T-helper 9 cell (primary cell): Measurements from ENCODE around the gene SEPTIN6.
"Not testable (repeated sequence)": the region's sequence is repeated elsewhere in the genome, so short reads cannot be mapped to it uniquely, and the experiment has no call there.

Source experiments
- DNase-seq: peaks from one replicate; pipeline ENCODE4 v3.0.0-alpha.2; 2020

SEPTIN6 gene

DNA sequence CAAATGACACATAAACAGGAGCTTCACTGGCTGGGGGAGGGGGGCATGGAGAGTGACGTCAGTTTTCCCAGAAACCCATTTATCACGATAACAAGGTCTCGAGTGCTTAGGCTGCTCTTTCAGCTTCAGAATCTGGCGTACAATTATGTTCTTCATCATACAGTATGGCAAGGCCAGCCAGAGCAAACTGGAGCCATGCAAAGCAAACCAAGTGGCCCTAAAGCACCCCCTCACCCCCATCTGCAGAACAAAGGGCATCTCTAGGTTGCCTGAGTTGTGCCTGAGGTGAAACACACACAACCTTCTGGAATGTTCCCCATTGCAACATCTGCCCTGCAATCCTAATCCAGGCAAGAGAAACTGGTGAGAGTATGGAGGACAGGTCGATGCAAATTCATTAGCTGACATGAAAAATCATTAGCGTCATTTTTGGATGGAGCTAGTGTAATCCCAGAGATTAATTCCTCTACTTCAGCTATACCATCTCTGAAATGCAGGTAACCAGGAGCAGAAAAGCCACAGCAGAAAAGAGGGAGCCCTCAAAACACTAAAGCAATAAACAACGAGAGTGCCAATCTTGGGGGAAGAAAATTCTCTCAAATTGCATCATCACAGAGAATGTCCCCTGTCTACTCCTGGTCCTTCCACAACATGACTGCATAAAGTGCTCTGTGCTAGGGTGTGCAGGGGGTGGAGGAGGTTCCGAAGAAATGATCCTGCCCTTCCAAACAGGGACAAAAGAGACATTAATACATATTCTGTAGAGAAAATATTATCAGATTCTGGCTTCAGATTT lies 1.8 kb downstream of the SEPTIN6 start:
- DNase-seq = peak; percentile 32

GRCh38 chrX:119688911-119689321 lies 4.1 kb downstream of the SEPTIN6 start:
- DNase-seq = no peak

- DNase-seq = no peak
Measured at GRCh38 chrX:119687661-119688413, 5.1 kb downstream of the SEPTIN6 start.

DNA sequence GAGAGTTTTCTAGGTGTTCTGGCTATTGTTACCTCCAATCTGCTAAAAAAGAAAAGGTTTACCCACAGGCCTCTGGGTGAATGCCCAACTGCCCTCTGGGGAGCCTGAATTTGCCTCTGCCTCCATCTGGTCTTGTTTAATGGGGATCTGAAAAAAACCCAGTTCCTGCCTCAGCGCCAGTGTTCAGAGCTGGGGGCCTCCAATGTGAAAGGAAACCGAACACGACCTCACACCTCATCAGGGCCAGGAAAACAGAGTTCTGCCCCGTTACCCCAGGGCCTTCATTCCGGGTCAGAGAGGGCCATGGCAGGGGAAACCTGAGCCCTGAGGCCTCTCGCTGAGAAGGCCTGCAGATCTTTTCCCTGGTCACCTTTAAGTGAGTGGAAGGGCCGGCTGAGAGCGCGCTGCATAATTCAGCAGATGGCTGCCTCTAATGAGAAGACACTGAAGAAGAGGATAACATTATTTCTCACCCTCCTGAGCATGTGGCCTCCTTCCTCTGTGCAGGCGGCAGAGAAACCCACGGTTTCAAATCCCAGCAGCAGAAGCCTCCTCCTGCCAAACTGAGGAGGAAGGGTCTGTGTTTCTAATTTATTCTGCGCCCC lies 6.8 kb downstream of the SEPTIN6 start:
- no peak for DNase-seq

DNA sequence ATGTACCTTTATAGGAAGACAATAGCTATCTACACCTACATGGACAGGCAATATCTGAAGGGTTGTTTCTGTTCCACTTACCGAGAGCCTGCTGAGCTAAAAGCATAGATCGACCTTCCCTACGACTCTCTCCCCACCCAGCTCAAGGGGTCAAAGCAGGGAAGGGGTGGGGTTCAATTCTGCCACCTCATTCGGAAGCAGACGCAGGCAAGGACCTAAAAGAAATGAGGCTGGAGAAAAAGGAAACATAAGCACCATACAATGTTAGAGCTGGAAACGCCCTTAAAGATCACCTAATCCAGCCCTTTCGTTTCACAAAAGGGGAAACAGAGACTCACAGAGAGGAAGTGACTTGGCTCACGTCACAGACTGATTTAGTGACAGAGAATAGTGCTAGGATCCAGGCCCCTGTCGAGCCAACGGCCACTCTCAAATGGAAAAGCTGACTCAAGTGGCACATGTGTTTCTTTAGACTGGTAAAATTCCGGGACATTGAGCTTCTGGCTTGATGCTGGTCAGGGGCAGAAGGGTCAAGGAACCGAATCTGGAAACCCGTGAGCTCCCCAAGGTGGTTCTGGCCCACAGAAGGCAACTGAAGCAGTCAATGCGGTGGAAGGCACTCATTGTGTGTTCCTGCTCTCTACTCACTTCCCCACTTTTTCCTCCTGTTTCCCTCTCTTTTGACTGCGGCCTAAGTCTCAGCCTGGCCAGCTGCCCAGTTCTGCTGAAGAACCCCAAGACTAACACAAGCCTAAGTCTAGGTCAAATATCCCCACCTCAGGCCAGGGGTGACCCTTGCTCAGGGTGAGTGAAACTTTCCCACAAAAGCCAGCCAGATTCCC lies 7.5 kb downstream of the SEPTIN6 start:
- no peak for DNase-seq

- DNase-seq = no peak
Measured at GRCh38 chrX:119684916-119685224, 8.1 kb downstream of the SEPTIN6 start.

- DNase-seq = not testable (repeated sequence)
Measured at GRCh38 chrX:119684312-119684711, 8.7 kb downstream of the SEPTIN6 start.

GRCh38 chrX:119682019-119682989 lies 10.7 kb downstream of the SEPTIN6 start:
- DNase-seq = no peak

GRCh38 chrX:119677654-119677981 lies 15.3 kb downstream of the SEPTIN6 start:
- no peak for DNase-seq

DNA sequence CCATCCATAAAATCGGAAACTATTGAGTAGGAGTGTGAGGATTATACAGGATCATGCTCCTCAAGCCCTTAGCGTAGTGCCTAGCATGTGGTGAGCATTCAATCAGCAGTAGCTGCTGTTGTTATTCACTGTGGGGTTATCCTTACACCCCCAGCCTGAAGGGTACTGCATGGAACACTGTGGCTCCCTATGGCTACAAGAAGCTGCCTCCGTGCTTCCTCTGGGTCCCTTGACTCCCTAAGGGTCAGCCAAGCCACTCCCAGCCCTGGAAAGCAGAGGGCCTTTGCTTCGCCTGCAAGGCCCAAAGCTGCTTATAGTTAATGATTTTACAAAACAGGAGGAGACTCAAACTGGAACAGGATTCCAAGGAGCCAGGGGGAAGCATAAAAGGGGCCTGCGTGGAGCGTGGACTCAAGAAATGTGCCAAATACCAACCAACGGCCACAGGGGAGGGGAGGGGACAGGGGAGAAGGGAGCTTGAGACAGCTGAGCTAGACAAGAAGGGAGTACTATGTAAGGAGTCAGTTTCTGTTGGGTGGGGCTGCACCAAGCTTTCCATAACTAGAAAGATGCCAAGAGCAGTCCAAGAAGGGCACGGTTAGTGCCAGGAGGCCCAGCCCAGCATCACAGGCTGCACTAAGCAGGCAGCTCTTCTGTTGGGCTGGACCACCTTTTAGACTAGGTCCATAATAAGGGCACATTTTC lies 15.9 kb downstream of the SEPTIN6 start:
- no peak for DNase-seq

DNA sequence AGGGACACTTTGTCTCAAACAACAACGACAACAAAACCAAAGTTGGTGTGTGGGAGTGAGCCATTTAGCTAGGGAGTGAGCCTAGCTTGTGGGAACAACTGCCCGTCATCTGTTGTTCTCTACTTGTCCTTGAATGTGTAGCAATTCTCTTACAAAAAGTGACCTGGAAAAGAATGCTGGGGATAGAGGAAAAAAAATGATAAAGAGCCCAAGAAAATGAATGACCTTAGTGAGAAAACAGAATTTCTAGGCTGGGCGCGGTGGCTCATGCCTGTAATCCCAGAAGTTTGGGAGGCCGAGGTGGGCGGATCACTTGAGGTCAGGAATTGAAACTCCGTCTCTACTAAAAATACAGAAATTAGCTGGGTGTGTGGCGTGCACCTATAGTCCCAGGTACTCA lies 19.6 kb downstream of the SEPTIN6 start:
- no peak for DNase-seq

DNA sequence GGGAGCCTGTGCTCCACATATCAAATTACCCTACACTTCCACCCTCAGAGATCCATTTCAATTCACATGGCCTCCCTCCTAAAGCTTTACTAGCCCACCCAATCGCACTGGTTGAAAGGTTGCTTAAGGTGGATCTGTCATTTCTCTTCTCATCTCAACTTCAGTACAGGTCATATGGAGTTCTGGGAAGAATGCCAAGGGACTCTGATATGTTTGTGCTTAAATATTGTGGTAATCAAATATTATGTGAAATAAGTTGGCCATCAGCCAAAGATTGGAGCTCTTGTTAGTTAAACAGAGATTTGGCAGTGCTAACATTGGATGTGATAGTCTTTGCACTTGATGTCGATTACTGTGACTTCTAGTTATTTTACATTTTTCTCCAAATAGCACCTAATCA lies 20.5 kb downstream of the SEPTIN6 start:
- no peak for DNase-seq

DNA sequence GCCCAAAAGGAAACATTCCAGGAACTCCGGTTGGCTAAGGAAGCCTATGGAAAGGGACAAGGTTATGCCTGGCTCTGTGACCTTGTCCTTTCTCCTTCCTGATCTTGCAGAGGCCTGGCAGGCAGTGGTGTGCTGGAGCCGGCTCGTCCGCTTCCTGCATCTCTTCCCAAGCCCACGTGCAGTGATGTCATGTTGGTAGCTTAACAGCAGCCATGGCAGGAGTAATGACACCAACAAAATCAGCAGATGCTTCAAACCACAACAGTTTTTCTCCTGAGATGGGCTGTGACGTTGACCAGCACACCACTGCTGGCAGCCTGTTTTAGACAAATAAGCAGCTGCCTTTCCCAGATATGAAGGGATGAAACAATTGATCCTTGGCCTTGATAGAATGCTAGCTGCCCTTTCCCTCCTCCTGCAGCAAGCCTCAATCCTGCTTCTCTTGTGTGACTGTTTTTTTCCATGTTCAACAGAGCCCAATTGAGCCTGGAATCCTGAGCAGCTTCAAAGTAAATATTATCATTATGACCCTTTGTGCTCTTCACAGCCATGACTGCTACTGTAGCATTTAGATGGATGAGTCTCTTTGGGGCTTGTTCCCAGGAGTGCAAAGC lies 23.4 kb downstream of the SEPTIN6 start:
- no peak for DNase-seq

DNA sequence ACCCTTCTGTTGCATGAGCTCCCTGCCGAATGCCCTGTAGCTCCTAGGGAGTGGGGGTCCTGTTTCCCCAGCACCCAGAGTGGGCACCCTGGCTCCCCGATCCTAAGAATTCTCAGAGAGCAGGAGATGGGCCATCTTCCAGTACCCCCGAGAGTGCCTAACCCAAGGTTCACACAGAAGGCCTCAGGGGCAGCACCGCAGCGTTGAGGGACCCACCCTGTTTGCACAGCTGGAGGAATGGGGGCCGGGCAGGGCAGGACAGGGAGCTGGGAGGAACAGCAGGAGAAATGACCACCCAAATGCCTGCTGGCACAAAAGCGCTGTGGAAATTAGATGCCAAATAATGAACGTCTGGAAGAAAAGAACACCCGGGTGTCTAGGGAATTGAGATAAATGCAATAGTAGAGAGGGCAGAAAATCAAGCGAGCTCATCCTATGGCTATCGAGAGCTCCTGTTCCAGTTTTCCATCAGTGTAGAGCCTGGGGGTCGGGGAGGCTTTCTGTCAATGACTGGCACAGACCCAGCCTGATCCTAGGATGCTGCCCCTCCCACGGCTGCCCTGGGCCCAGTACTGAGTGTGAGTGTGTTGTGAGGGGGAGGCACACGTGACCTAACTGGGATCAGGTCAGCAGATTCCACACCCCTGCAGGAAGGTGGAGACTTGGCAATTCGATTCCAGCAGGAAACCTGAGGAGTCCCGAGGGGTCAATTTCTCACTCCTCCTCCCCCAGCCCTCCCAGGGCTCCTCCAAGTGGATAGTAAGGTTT lies 25.7 kb downstream of the SEPTIN6 start:
- DNase-seq = no peak

DNA sequence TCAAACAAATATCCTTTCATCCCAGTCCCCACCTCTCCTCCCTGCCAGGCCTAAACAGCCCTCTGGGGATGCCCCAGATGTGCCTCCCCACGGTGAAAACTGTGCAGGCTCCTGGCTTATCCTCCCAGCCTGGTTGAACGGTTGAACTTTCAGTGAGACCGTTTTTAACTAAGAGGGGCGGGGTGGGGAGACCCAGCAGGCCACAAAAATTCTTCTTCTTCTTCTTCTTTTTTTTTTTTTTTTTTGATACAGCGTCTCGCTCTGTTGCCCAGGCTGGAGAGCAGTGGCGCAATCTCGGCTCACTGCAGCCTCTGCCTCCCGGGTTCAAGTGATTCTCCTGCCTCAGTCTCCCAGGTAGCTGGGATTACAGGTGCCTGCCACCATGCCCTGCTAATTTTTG lies 28.1 kb downstream of the SEPTIN6 start:
- not testable (repeated sequence) for DNase-seq

GRCh38 chrX:119661486-119661885 lies 31.5 kb downstream of the SEPTIN6 start:
- DNase-seq = no peak

- no peak for DNase-seq
Measured at GRCh38 chrX:119659522-119659921, 33.4 kb downstream of the SEPTIN6 start.

DNA sequence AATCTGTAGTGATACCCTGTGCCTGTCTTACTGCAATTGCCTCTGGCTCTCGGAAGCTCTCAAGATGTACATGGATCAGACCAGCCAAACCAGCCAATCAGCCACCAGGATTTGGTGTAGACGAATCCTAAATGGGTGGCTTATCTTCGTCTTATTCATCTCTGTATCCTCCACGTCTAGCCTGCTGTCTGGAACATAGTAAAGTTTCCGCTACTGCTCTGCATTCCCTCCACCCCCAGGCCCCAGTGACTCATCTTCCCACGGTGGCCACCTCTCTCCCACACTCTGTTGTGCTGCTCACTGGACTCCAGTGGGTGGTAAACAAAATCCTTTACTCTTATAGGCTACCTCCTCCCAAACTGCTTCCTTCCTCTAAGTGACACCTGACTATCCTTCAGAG lies 37.8 kb downstream of the SEPTIN6 start:
- DNase-seq = peak; percentile 58

DNA sequence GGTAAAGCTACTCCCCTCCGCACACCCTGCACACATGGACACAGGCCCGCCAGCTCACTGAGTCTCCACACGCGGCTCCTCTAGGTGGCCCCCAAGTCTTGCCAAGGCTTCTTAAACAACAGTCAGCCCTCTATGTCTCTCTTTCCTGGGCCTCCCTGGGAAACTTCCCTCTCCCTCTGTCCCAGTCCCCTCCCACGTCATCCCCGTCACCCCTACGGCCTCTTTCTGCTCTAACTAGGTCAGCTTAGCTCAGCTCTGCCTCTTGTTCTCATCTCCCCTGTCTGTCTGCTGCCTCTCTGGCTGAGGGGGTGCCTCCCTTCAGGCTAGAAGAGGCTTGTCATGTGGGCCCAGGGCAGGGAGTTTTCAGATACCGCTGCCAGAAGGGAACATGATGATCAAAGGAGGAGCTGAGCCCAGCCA lies 38.8 kb downstream of the SEPTIN6 start:
- DNase-seq = peak; percentile 28

DNA sequence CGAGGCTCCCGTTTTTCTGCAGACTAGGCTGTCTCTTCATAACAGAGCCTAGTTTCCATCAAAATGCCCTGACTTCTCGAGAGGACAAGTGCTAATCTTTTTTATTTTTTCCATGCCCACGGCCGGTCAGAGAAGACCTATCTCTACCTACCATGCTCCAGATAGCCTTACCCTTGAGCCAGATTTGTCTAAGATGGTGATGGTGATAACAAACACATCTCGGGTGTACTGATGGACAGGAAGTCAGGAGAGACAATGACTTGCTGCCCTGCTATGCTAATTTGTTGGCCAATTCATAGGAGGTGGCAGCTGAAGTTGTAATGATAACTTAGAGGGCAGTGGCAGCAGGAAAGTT lies 44.6 kb downstream of the SEPTIN6 start:
- no peak for DNase-seq
